Bone marrow (tissue), 2 donors: ENCODE measurements around the gene CHD5.
A peak's percentile ranks its signal among the peaks of the same experiment; 100 is the strongest.

Experiments
- DNase-seq, 2 donors: peaks; one replicate each; lab custom pipeline; 2025; lab: John Stamatoyannopoulos, UW

Gene CHD5

DNA sequence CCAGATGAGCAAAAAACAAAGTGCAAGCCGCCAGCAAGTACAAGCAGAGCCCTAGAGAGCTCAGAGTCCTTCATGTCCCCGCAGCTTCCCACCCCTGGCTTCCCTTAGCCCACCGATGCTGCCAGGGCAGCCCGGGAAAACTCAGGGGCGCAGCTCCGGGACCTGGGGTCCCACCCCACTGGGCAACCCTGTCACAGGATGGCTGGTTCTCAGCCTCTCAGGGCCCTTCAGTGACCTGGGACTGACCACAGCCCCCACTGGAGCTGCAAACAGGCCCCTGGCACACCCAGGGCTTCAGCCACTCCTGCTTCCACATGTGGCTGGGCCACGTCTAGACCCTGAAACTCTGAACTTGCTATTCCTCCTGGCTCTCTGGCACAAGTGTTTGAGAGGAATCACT, 49.5 kb downstream of the CHD5 start:
- no peak for DNase-seq

DNA sequence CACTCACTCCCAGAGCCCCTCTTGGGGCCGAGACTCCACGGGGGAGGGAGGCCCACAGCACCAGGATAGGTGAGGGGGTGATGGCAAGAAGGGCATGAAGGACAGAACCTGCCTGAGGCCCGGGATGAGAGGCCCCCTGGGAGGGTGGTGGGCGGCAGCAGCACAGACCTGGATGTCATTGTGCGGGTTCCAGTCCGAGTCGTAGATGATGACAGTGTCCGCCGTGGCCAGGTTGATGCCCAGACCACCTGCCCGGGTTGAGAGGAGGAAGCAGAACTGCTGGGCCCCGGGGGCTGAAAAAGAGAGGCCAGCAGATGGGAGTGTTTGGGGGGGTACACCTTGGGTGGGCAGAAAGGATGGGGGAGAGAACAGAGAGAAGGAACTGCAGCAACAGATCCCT, 50.1 kb downstream of the CHD5 start:
- DNase-seq, result no peak

DNA sequence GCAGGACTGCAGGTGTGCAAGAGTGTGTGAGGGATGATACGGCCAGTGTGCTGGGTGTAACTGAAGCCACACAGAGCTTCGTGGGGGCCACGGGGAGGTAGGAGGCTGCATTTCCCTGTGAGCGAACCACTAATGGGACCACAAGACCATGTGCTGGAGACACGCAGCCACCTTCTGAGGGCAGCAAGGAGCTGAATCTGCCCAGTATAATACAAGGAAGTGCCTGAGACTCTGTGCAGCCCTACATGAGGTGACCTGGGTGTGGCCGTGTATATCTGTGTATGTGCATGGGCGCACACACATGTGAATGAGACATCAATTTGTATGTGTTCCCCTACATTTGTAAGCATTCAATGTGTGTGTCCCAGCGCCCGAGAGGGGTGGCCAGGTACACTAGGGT, 50.8 kb downstream of the CHD5 start:
- DNase-seq, result no peak

DNA sequence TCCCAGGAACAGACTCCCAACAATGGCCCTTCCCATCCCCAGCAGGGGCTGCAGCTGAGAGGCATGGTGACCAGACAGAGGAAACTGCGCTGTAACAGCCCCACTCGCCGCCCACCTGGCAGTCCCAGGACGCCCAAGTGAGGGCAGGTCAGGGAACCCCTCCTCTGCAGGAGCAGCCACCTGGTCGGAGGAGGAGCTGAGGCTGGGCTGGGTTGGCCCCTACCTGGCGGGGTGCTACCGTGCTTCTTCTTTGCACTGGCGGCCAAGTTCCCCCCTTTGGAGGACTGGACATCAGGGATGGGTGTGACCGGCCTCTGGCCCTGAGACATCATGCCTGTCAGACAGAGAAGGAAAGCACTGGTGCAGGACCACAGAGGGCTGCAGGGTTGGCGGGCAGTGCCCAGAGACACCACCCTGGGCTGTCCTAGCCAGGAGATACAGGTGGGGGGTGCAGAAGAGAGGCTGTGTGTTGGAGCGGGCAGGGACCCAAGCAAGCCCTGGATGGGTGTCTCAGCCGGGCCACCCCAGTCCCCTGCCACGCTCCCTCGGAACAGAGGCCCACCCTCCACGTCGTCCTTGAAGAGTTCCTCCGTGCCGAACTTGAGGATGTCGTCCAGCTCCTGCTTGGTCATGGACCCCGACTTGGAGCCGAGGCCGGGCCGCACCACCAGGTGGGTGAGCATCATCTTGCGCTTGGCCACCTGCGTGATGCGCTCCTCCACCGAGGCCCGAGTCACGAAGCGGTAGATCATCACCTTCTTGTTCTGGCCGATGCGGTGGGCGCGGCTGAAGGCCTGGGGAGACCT, 51.6 kb downstream of the CHD5 start:
- DNase-seq, result no peak

DNA sequence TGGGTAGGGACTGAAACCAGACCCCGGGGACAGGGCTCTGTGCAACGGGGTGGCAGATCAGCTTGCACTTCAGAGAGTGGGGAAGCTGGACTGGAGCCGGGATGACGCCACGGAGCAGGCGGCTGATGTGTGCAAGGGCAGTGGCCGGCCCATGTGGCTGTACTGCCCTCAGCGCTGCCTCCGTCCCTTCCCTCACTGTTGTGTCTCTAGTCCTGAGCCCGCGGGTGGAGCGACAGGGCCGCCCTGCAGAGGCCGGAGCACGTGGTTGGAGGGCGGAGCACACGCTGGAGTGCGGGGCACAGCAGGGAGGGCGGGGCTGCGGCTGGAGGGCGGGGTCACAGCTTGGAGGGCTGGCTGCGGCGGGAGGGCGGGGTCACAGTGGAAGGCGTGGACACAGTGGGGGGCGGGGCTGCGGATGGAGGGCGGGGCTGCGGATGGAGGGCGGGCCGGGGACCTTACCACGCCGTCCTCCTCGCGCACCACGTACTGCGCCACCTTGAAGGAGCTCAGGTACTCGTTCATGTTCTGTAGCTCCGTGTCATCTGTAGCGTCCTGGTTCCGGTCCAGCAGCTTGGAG, 52.4 kb downstream of the CHD5 start:
- DNase-seq, result no peak

DNA sequence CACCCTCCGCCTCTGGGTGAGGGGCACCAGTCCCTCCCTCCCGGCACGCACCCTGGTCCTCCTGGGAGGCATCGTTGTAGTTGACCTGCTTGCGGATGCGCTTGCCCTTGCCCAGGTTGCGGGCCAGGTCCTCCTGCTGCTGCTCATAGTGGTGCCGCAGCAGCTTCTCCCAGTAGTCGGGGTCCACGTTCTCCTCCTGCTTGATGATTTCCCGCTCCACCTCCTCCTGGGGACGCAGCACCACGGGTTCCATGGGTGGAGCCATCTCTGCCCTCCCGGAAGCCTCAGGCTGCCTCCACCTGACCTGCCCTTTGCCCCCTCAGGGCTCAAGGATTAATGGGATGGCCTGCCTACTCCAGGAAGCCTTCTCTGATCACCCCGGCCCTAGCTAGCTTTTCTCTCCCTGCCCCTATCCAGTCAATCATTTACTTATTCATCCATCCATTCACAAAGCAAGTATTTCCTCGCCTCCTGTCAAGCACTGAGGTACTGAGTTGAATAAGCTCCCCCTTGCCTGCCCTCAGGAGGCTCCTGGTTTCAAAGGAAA, 53.5 kb downstream of the CHD5 start:
- no peak for DNase-seq

DNA sequence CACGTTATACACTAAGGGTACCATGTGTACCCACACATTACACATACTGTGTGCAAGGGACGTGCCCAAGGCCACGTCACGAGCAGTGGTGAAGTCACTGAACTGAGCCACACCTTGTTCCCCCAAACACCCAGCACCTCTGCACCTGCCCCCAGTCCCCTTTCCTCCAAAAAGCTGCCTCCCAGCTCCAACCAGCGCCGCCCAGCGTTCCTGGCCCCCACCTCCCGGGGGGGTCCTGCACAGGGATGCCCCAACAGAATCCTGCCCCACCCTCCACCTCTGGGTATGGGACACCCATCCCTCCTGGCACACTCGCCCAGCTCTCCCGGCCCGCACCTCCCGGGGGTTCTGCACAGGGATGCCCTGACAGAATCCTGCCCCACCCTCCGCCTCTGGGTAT, 54.1 kb downstream of the CHD5 start:
- no peak for DNase-seq

DNA sequence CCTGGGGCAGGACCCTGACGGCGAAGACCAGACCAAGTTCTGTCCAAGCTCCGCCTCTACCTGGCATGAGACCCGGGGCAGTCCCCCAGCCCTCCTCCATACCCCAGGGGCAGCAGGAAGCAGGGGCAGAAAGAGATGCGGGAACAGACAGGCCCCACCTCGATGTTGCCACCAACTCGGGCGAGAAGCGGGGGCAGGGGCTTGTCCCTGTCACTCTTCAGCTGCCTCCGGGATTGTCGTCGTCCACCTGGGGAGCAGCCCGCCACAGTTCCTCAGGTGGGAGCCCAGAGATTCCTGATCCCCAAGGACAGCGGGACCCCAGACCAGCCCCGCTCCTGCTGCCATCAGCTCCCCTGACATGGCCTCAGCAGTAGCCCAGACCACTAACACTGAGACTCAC, 54.8 kb downstream of the CHD5 start:
- no peak for DNase-seq

DNA sequence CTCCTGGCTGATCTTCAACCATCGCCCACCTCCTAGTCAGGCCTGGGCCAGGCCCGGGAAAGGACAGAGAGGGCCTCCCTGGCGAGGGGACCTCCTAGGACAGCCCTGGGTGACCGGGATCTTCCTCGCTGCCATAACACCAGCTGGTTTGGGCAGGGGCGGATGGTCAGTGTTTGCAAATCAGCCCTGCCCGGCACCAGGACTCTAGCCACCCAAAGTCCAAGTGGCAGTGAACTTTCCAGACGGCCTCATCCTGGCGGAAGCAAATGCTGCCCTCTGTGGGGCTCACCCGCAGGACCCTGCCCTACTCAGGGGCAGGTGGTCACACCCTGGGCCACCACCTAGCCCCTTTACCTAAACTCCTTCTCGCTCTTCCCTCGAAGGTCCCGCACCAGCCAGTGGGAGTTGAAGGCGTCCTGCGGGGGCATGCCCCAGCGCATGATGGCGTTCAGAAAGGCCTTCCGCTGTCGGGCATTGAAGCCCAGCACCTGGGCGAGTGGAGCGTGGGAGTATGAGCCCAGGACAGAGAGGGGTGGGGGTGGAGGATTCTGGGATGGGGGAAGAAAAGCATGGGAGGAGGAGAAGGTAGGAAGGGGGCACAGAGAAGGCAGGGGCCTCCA, 55.3 kb downstream of the CHD5 start:
- DNase-seq, result no peak

DNA sequence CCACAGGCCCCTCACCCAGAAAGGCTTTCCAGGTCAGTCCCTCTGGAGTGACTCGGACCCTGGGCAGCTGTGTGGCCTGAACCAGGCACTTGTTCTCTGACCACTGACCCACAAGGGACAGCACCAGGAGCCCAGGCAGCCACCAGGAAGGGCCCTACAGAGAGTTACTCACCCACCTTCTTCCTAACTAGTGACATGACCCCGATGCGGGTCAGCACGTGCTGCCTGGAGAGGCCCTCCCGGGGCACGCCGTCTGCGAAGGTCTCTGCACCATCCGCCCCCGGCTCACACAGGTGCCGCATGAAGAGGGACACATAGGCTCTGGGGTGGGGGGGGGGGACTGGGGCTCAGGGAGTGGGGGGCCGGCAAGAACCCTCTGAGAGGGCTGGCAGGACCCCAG, 55.8 kb downstream of the CHD5 start:
- DNase-seq, result no peak

DNA sequence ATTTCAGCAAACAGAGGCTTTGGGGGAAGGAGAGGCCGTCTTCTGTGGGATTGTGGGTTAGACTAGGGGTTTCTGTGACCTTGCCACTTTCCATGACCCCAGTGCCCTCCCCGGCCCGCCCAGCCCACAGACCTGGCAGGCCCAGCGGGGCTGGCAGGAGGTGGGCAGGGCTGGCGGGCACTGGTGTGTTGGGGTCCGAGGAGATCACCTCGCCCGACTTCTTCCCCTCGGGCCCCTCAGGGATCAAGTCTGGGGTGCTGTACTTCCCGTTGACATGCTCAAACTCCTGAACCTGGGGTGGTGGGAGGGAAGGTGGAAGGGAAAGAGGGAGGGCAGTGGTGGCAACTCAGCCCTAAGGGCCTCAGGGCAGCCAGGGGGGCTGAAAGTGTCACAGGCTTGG, 56.3 kb downstream of the CHD5 start:
- no peak for DNase-seq

DNA sequence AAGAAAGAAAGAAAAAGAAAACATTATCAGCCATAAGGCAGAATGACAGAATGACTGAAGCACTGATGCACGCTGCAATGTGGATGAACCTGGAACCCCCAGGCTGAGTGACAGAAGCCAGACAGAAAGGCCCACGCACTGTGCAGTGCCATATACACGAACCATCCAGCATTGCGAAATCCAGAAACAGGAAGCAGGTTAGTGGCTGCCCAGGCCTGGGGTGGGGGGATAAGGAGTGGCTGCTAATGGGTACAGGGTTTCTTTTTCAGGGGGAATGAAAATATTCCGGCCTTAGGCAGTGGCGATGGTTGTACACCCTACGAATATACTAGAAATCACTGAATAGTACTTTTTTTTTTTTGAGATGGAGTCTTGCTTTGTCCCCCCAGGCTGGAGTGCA, 57.0 kb downstream of the CHD5 start:
- peak in 1 of 2 donors; percentile 74 for DNase-seq

DNA sequence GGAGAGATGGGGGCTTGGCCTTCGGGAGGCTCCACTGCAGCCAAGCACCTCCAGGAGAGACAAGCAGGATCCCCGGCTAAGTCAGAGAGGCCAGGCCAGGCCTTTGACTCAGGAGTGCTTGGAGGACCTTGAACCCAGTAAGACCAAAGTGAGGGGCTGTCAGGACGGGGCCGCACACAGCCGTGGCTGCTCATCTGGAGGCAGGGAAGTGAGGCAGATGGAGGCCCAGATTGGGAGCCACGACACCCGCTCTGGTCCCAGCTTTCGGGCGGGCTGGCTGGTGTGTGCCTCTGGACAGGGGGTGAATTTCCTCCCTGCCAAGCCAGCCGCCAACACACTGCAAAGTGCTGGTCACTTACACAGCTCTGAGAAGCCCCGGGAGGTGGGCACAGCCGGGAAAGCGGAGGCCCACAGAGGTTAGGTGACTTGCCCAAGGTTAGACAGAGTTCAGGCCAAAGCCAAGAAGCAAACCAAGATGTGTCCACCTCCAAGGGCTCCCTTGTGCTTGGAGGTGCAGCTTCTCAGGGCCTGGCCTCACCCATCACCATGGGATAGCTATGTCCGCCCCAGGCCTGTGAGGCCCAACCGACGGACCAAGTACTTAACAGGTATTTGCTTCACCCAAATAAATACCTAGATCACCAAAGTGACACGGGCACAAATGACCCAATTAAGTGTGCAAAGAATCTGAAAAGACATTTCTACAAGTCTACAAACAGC, 58.3 kb downstream of the CHD5 start:
- DNase-seq, result no peak

DNA sequence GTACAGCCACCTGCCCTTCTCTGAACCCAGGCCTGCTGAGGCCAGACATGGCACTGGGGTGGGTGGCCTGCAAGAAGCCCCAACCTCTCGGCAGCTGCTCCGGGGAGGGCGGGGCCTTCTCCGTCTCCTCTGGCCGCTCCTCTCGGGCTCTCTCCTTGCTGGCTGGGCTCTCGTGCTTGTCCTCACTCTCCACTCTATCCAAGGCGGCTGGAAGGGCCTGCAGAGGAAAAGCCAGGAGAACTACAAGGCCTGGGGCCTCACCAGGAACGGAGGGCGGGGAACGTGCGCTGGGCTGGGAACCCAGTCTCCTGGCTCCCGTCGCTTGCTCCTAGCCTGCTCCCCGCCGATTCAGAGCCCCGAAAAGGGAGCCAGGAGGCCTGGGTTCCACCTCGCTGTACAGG, 59.1 kb downstream of the CHD5 start:
- no peak for DNase-seq

DNA sequence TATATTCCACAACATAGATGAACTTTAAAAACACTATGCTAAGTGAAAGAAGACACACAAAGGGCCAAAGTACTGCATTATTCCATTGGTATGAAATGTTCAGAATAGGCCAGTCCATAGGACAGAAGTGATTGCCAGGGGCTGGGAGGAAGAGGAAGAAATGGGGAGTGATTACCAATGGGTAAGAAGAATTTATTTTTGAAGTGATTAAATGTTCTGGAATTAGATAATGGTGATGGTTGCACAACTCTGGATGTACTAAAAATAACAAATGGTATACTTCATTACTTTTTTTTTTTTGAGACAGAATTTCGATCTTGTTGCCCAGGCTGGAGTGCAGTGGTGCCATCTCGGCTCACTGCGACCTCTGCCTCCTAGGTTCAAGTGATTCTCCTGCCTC, 61.7 kb downstream of the CHD5 start:
- no peak for DNase-seq

DNA sequence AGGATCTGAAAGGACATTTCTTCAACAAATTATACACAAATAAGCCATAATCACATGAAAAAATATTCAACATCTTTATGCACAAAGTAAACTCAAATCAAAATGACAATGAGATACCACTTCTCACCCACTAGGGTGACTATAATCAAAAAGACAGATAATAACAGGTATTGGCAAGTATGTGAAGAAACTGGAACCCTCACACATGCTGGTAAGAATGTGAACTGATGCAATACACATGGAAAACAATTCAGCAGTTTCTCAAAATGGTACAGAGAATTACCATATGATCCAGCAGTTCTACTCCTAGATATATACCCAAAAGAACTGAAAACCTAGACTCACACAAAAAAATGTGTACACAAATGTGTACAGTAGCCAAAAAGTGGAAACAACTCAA, 62.5 kb downstream of the CHD5 start:
- DNase-seq, result no peak

DNA sequence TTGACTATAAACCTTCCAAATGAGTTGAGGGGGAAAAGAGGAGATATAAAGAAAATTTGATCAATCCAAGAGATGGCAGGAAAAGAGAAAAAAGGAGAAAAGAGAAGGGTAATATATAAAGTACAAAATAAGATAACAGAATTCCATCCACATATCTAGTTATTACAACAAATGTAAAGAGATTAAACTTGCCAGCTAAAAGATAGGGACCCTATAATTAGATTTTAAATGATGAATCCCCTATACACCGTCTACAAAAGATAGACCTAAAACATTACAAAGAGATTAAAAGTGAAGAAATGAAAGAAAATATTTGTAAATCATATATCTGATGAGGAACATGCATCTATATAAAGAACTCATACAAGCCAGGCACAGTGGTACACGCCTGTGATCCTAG, 63.1 kb downstream of the CHD5 start:
- DNase-seq, result no peak

DNA sequence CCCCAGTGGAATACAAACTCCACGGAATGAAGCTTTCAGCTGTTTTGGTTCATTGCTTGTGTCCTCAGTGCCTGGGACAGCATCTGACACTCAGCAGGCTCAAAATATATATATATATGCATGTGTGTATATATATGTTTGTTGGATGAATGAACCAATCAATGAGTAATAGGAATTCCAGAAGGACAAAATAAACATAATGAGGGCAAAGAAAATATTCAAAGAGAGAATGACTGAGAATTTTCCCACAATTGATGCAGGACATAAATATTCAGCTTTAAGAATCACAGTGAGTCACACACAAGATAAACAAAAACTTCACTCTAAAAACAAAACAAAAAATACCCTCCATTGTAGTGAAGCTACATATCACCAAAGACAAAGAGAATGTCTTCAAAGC, 64.0 kb downstream of the CHD5 start:
- no peak for DNase-seq

DNA sequence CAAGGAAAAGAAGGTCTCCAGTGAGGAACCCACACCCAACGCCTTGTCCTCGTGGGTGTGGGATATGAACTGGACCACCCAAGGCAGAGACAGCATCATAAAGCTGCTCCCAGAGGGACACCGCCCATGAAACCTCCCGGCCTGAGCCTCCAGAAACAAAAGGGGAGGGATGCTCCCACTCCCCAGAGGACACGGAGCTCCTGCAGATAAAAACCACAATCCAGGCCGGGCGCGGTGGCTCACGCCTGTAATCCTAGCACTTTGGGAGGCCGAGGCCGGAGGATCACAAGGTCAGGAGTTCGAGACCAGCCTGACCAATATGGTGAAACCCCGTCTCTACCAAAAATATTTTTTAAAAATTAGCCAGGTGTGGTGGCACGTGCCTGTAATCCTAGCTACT, 66.4 kb downstream of the CHD5 start:
- no peak for DNase-seq

DNA sequence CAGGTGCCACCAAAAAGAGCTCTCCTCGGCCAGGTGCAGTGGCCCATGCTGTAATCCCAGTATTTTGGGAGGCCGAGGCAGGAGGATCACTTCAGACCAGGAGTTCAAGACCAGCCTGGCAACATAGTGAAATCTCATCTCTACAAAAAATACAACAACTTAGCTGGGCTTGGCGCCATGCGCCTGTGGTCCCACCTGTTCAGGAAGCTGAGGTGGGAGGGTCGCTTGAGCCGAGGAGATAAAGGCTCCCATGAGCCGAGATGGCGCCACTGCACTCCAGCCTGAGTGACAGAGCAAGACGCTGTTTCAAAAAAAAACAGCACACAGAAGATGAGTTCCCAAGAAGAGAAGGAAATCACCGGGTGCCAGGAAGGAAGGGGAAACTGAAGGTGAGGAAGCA, 67.0 kb downstream of the CHD5 start:
- DNase-seq, result no peak

DNA sequence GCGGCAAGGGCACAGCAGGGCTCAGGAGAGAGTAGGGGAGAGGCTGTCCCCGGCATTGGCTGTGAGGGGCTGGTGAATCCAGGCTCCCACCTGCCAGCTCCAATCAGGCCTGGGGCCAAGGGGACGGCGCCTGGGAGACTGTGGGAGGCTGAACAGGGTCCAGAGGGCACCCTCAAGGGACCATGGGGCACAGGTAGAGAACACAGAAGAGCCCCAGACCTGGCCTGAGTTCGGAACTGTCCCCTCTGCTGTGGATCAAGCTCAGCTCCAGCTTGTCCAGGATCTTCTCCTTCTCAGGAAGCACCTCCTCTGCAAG, 67.5 kb downstream of the CHD5 start:
- no peak for DNase-seq

DNA sequence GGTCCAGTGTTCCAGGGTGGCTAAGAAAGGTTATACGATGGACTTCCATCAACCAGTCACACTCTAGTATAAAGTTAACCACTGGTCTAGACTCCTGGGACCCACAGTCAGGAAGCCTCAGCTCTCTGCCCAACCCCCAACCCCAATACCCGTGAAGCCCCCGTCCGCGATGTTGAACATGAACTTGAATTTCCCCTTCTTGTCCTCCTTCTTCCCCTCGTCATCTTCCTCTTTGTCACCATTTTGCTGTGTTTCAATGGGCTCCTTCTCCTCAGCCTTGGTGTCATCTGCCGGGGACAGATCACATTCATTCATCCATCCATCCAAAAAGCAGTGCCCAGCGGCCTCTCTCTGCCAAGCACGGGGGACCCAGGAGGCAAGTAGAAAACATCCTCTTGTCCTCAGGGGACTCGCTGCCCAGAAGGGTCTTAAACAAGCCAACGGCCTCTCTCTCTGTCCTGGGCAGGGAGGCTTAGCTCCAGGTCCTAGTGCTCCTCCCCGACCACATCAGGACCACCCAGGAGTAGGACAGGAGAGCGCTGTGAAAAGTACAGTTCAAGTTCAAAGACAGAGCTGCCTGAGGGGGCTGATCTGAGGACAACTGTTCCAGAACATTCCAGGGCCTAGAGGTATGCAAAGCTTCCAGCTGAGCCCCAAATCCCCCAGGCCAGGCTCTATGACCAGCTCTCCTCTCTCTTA, 68.0 kb downstream of the CHD5 start:
- DNase-seq, result no peak
